Stimulated activated CD4-positive, alpha-beta T cell treated with anti-CD3 and anti-CD28 coated beads, Interleukin-2, amount 100 ng/mL, for 24 hours (primary cell): Measurements from ENCODE around the gene TMCO4.
A peak's percentile ranks its signal among the peaks of the same experiment; 100 is the strongest.
"Not testable (repeated sequence)": the region's sequence is repeated elsewhere in the genome, so short reads cannot be mapped to it uniquely, and the experiment has no call there.

Experiments
- DNase-seq, 2 donors: peaks; one replicate each; pipeline ENCODE4 v3.0.0-alpha.2; 2020

TMCO4 gene

DNA sequence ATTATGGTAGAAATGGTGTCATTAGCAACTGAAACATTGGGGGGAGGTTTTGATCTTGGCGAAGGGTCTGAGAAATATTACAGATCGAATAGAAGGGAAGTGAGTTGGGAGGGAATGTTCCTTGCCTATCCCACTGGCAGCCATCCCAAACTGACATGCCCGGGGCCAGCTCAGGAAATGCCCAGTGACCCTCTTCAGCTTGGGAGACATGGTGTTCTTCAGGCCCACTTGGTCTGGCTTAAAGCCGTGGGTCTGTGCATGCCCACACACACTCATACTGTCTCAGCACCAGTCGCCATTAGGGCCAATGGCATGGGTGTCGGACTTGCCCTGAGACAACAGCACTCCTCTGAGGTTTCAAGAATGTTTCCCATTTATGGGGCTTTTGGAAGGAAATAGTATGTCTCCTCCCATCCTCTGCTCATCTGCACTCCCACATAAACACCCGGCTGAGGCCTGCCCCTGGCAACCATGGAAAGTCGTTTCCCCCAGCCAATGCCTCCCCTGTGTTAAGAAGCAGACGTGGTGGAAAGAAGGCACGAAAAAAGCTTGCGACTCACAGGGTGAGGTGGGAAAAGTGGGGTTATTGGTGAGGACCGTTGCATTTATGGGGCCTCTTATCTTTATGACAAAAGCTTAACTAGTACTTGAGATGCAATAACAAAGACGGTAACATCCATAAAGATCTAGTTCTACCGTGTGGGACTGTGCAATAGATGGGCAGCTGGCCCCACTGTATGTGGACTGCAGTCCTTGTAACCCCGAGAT is 13.3 kb upstream of the TMCO4 start:
- DNase-seq = no peak

DNA sequence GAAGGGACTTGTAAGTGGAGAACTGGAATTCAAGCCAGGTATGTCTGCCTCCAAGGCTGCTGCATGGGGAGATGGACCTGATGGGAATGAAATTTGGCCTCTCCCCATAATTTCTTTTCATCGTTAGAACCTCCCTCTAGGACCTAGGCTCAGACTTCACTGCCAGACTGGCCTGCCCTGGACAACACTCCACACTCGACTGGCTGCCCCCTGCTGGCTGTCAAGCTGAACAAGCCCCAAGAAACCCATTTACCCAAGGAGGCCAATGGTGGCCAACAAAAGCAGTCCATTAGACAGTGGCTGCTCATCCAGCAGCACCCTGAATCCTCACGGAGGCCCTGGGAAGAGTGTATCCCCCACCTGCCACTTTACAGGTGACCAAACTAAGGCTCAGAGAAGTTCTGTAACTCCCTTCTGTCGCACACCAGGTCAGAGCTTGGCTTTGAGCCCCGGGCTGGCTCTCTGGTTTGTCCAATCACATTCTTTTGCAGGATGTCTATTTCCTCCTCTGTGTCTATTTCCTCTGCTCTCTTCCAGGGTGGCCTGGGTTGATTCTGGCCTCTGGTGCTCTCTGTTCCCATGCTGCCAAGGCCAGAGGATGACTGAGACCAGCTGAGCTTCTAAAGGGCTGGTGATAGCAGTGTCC is 11.6 kb upstream of the TMCO4 start:
- DNase-seq = peak; percentile 64 to 71

DNA sequence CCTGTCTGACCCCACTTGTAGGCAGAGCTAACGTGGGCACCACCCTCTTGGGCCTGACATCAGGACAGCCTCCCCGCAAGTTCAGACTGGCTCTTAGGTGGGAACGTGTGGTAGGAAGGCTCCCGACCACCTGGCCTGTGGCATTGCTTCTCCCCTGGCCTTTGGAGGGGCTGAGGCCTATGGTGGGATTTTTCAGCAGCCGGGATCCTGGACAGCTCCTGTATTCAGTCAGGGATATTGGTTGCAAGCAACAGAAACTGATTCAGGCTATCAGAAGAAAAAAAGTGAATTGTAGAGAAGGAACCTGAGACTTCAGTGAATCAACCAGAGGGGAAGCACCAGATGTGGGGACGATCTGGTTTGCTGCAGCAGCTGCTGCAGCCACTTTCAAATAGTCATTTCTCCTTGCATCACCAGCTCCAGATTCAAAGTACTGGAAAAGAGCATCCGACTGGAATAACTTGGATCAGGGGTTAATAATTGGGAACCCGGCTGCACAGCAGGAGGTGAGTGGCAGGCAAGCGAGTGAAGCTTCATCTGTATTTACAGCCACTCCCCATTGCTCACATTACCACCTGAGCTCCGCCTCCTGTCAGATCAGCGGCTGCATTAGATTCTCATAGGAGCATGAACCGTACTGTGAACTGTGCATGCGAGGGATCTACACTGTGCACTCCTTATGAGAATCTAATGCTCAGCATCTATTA is 9.5 kb upstream of the TMCO4 start:
- DNase-seq = no peak

- DNase-seq = no peak
Measured at GRCh38 chr1:19808351-19808750, 8.6 kb upstream of the TMCO4 start.

GRCh38 chr1:19804831-19805251 is 5.1 kb upstream of the TMCO4 start:
- DNase-seq = no peak

GRCh38 chr1:19802269-19802668 is 2.6 kb upstream of the TMCO4 start:
- no peak for DNase-seq

- DNase-seq = peak; percentile 57 to 62
Measured at GRCh38 chr1:19800076-19800804, 524 bp upstream of the TMCO4 start.

- no peak for DNase-seq
Measured at GRCh38 chr1:19798486-19799229, 1.1 kb downstream of the TMCO4 start.

DNA sequence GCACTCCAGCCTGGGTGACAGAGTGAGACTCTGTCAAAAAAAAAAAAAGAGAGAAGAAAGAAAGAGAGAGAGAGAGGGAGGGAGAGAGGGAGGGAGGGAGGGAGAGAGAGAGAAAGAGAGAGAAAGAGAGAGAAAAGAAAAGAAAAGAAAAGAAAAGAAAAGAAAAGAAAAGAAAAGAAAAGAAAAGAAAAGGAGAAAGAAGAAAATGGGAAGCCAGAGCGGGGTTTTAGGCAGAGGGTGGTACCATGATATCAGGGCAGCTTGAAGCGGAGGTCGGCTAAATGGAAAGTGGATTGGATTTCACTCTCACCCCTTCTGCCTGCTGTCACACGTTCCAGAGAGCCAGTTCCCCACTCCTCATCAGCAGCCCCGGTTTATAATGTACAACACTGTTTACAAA is 1.9 kb downstream of the TMCO4 start:
- DNase-seq = no peak

- DNase-seq = no peak
Measured at GRCh38 chr1:19794583-19794982, 5.1 kb downstream of the TMCO4 start.

- no peak for DNase-seq
Measured at GRCh38 chr1:19793360-19794046, 6.2 kb downstream of the TMCO4 start.

- DNase-seq = no peak
Measured at GRCh38 chr1:19792237-19793002, 7.3 kb downstream of the TMCO4 start.

- DNase-seq = not testable (repeated sequence)
Measured at GRCh38 chr1:19790061-19790975, 9.4 kb downstream of the TMCO4 start.

GRCh38 chr1:19786988-19787423 is 12.7 kb downstream of the TMCO4 start:
- no peak for DNase-seq

- no peak for DNase-seq
Measured at GRCh38 chr1:19785660-19786059, 14.1 kb downstream of the TMCO4 start.

DNA sequence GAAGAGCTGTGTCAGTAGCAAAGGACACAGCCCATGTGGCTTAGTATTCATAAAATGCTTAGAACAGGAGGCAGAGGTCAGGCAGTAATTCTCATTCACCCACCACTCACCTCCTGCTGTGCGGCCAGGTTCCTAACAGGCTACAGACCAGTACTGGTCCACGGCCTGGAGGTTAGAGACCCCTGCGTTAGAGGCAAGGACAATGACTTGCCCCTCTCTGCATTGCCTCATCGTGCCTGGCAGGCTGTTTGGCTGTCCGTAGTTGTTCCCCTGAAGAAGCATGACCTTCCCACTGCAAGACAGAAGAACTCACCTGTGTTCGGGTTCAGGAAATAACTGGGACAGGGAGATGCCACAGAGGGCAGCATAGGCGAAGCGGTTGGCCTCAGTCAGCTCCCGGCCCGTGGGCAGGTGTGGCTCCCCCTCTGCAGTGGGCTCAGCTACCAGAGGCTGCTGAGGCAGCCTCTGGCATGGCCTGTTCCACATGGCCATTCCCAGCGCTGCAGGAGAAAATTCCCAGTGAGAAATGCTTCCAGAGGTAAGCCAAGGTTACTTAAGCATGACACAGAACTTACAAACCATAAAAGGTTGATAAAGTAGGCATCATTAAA is 19.3 kb downstream of the TMCO4 start:
- no peak for DNase-seq

DNA sequence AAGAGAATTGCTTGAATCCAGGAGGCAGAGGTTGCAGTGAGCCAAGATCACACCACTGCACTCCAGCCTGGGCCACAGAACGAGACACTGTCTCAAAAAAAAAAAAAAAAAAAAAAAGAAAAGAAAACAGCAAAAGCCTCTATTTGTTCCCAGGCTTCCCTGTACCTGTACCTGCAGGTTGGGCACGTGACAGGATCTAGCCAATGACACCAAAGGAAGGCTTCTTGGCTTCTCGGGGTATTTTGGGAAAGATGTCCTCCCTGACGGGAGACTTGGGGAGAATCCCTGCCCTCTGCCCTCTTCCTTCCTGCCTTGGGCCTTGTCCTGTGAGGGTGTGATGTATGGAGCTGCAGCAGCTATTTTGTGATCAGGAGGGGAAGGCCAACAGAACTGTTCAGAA is 22.8 kb downstream of the TMCO4 start:
- DNase-seq = no peak

GRCh38 chr1:19776287-19776686 is 23.4 kb downstream of the TMCO4 start:
- no peak for DNase-seq

DNA sequence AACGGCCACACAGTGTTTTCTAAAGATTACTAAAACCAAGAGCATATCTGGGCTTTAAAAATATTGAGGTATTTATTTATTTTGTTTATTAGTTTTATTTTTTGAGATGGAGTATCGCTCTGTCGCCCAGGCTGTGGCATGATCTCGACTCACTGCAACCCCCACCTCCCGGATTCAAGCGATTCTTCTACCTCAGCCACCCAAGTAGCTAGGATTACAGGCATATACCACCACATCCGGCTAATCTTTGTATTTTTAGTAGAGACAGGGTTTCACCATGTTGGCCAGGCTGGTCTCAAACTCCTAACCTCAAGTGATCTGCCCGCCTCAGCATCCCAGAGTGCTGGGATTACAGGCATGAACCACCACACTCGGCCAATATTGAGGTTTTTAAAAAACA is 23.9 kb downstream of the TMCO4 start:
- DNase-seq = no peak
